GM12865 (cell line): Measurements from ENCODE around the gene LKAAEAR1.
"Not testable (repeated sequence)": the region's sequence is repeated elsewhere in the genome, so short reads cannot be mapped to it uniquely, and the experiment has no call there.

Source experiments
- DNase-seq: peaks from one replicate; pipeline ENCODE4 v3.0.0; 2010; ENCODE audit warnings: low read depth
- H3K4me3 ChIP-seq: 2 replicates; pipeline ENCODE4 v1.5.1; 2011; ENCODE audit warnings: mild to moderate bottlenecking, low read depth, low read length, control low read depth
- CTCF ChIP-seq: IDR thresholded peaks from 2 replicates; pipeline ENCODE4 v1.5.1; 2011; ENCODE audit warnings: low read length, control low read depth, low read depth, inconsistent platforms; ENCODE audit not compliant: insufficient read depth; ENCODE audit errors: missing control alignments

Gene LKAAEAR1

GRCh38 chr20:64083804-64084684 lies at the start of gene LKAAEAR1:
LKAAEAR1 (minus strand) TSS chr20:64084398; CDS start chr20:64084219, 179 bp downstream.
- no peak within 1 kb of the TSS; the same call in 1 of the 2 replicates for H3K4me3 ChIP-seq
- DNase-seq, result no peak
- no peak for TF ChIP-seq CTCF

DNA sequence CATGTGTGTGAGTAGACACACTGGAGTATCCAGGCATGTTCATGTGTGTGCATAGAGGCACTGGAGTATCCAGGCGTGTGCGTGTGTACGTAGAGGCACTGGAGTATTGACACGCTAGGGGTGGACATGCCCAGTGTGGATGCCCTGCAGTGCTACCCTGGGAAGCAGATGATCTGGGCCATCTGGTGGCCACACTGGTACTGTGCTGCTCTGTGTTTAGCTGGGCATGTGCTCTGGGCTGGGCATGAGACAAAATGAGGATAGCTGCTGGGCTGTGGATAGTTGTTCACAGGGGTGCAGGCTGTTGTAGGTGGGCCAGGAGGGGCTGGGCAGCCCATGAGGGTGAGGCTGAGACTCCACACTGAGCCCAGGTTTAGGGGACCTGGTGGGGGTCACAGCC lies 47.2 kb upstream of the LKAAEAR1 start:
- no peak for TF ChIP-seq CTCF
- peak; percentile 9 for DNase-seq
- H3K4me3 ChIP-seq, result no peak overlapping the region

DNA sequence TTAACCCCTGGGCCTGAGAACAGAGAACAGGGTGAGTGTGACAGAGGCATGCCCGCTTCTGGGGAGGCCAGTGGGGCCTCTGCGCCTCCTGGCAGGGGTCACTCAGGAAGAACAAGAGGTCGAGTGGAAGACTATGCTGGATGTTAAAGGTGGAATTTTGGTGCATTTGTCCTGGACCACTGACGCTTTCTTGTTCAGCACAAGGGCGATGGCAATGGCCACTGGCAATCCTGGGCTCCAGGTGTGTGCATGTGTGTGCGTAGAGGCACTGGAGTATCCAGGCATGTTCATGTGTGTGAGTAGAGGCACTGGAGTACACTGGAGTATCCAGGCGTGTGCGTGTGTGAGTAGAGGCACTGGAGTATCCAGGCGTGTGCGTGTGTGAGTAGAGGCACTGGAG lies 46.7 kb upstream of the LKAAEAR1 start:
- DNase-seq, result no peak
- H3K4me3 ChIP-seq, result no peak overlapping the region
- no peak for TF ChIP-seq CTCF

- TF ChIP-seq CTCF, result no peak
- no peak for DNase-seq
- no peak overlapping the region for H3K4me3 ChIP-seq
Measured at GRCh38 chr20:64130271-64130670, 46.1 kb upstream of the LKAAEAR1 start.

- no peak for TF ChIP-seq CTCF
- no peak for DNase-seq
- no peak overlapping the region for H3K4me3 ChIP-seq
Measured at GRCh38 chr20:64129146-64129782, 45.1 kb upstream of the LKAAEAR1 start.

GRCh38 chr20:64123517-64123916 lies 39.3 kb upstream of the LKAAEAR1 start:
- H3K4me3 ChIP-seq, DNase-seq: not testable (repeated sequence)

DNA sequence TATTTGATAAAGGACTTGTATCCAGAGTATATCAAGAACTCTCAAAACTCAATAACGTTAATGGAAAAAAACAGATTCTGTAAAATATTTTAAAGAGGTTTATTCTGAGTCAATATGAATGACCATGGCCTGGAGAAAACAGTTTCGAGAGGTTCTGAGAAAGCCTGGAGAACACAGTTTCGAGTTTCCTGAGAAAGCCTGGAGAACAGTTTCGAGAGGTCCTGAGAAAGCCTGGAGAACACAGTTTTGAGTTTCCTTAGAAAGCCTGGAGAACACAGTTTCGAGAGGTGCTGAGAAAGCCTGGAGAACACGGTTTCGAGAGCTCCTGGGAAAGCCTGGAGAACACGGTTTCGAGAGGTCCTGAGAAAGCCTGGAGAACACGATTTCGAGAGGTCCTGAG lies 38.7 kb upstream of the LKAAEAR1 start:
- DNase-seq, H3K4me3 ChIP-seq: not testable (repeated sequence)

DNA sequence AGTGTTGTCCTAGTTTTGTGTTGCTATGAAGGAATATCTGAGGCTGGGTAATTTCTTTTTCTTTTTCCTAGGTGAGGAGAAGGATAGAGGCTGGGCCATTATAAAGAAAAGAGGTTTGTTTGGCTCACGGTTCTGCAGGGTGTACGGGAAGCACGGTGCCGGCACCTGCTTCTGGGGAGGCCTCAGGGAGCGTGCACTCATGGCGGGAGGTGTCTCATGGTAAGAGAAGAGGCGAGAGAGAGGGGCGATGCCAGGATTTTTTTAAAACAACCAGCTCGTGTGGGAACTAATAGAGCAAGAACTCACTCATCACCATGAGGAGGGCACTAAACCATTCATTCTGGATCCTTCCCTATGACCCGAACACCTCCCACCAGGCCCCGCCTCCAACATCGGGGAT lies 37.4 kb upstream of the LKAAEAR1 start:
- TF ChIP-seq CTCF, result no peak
- no peak overlapping the region for H3K4me3 ChIP-seq
- DNase-seq, result no peak
